ENCODE data around the gene PKD1L1. TPM values are rescaled to one million over a fixed set of nuclear protein-coding genes. Genes with fewer than 3 reads are reported as not detected.
A peak's percentile ranks its signal among the peaks of the same experiment; 100 is the strongest.

The PKD1L1 gene
- total RNA-seq, 1 experiment from 2014 or later = 0.07 TPM

GRCh38 chr7:47937065-47937687 is 11.1 kb downstream of the PKD1L1 start:
- H3K4me1 Mint-ChIP-seq = peaks cover 45% of the 10 kb centered on the region
- no peak for DNase-seq (ENCODE audit: low spot score)

GRCh38 chr7:47936323-47936722 is 11.9 kb downstream of the PKD1L1 start:
- ChIA-PET CTCF (interaction anchor here (1.0 to 3.0 kb wide), 3 partner anchors 9 to 670 kb away, joined by 5 to 20 read pairs (median 17); no protein-coding TSS in a partner anchor), POLR2A (no interaction called here)
- Mint-ChIP-seq H3K27ac (no peak overlapping the region), H3K27me3 (ENCODE audit: low read depth) (no peaks in the 10 kb centered on the region), H3K4me3 (no peak overlapping the region), H3K9me3 (no peaks in the 10 kb centered on the region), H3K4me1 (peaks cover 37% of the 10 kb centered on the region), H3K36me3 (no peaks in the 10 kb centered on the region)
- no peak for DNase-seq (ENCODE audit: low spot score)
- TF ChIP-seq ZNF671 (CRISPR knock-in tag; IDR thresholded peaks at IDR 0.05) (no peak), ZNF317 (CRISPR knock-in tag; IDR thresholded peaks at IDR 0.05; ENCODE audit: borderline replicate concordance, low read depth) (no peak), ZNF219 (CRISPR knock-in tag; IDR thresholded peaks at IDR 0.05; ENCODE audit: borderline replicate concordance) (no peak), FOXJ3 (CRISPR knock-in tag; IDR thresholded peaks at IDR 0.05; ENCODE audit: borderline replicate concordance) (no peak), GRHL2 (CRISPR knock-in tag; IDR thresholded peaks at IDR 0.05; ENCODE audit: insufficient replicate concordance, severe bottlenecking) (no peak)
- TF ChIP-seq, protein P1, sequence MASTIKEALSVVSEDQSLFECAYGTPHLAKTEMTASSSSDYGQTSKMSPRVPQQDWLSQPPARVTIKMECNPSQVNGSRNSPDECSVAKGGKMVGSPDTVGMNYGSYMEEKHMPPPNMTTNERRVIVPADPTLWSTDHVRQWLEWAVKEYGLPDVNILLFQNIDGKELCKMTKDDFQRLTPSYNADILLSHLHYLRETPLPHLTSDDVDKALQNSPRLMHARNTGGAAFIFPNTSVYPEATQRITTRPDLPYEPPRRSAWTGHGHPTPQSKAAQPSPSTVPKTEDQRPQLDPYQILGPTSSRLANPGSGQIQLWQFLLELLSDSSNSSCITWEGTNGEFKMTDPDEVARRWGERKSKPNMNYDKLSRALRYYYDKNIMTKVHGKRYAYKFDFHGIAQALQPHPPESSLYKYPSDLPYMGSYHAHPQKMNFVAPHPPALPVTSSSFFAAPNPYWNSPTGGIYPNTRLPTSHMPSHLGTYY (CRISPR knock-in tag; IDR thresholded peaks at IDR 0.05) = no peak
- ATAC-seq = no peak

More at GRCh38 chr7:47937065-47937687, 11.1 kb downstream of the PKD1L1 start:
- Mint-ChIP-seq H3K4me3 (no peak overlapping the region), H3K9me3 (no peaks in the 10 kb centered on the region), H3K27ac (peak overlapping the region; percentile 33; the same call in 1 of the 2 replicates), H3K36me3 (no peaks in the 10 kb centered on the region), H3K27me3 (ENCODE audit: low read depth) (no peaks in the 10 kb centered on the region)
- TF ChIP-seq ZNF512 (CRISPR knock-in tag; IDR thresholded peaks at IDR 0.05; ENCODE audit: borderline replicate concordance) (no peak), ZNF121 (CRISPR knock-in tag; IDR thresholded peaks at IDR 0.05) (no peak), TEAD1 (CRISPR knock-in tag; IDR thresholded peaks at IDR 0.05) (no peak), ZNF423 (CRISPR knock-in tag; IDR thresholded peaks at IDR 0.05) (no peak), NFE2L1 (CRISPR knock-in tag; IDR thresholded peaks at IDR 0.05) (no peak), SP1 (CRISPR knock-in tag; conservative IDR thresholded peaks at IDR 0.05) (no peak), JAZF1 (CRISPR knock-in tag; IDR thresholded peaks at IDR 0.05) (no peak), ZNF263 (CRISPR knock-in tag; IDR thresholded peaks at IDR 0.05; ENCODE audit: low read depth) (no peak), CREM (CRISPR knock-in tag; IDR thresholded peaks at IDR 0.05) (no peak), GTF2I (CRISPR knock-in tag; conservative IDR thresholded peaks at IDR 0.05) (no peak), ZNF138 (CRISPR knock-in tag; conservative IDR thresholded peaks at IDR 0.05) (no peak), TP53 (CRISPR knock-in tag; IDR thresholded peaks at IDR 0.05) (no peak), CREB1 (CRISPR knock-in tag; IDR thresholded peaks at IDR 0.05) (no peak), SOX15 (CRISPR knock-in tag; IDR thresholded peaks at IDR 0.05) (no peak), ZNF396 (CRISPR knock-in tag; IDR thresholded peaks at IDR 0.05; ENCODE audit: borderline replicate concordance) (no peak), HMGA2 (CRISPR knock-in tag; IDR thresholded peaks at IDR 0.05) (no peak), E2F5 (CRISPR knock-in tag; IDR thresholded peaks at IDR 0.05) (no peak)
- TF ChIP-seq, protein P2, sequence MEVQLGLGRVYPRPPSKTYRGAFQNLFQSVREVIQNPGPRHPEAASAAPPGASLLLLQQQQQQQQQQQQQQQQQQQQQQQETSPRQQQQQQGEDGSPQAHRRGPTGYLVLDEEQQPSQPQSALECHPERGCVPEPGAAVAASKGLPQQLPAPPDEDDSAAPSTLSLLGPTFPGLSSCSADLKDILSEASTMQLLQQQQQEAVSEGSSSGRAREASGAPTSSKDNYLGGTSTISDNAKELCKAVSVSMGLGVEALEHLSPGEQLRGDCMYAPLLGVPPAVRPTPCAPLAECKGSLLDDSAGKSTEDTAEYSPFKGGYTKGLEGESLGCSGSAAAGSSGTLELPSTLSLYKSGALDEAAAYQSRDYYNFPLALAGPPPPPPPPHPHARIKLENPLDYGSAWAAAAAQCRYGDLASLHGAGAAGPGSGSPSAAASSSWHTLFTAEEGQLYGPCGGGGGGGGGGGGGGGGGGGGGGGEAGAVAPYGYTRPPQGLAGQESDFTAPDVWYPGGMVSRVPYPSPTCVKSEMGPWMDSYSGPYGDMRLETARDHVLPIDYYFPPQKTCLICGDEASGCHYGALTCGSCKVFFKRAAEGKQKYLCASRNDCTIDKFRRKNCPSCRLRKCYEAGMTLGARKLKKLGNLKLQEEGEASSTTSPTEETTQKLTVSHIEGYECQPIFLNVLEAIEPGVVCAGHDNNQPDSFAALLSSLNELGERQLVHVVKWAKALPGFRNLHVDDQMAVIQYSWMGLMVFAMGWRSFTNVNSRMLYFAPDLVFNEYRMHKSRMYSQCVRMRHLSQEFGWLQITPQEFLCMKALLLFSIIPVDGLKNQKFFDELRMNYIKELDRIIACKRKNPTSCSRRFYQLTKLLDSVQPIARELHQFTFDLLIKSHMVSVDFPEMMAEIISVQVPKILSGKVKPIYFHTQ (CRISPR knock-in tag; IDR thresholded peaks at IDR 0.05) = no peak
- ChIA-PET POLR2A (no interaction called here), CTCF (interaction anchor here (0.6 to 3.0 kb wide), 8 partner anchors 8 to 1961 kb away, joined by 3 to 20 read pairs (median 6); no protein-coding TSS in a partner anchor)
- peak; percentile 14 for ATAC-seq
